HL-60/S4 (cell line): ENCODE results near the gene CES2.

Experiments
- in situ Hi-C: fragments of 300-500 bp; cut with MboI; formaldehyde crosslinking; loops from 2 replicates; pipeline ENCODE4 v1.14.3; 2022; ENCODE audit warnings: low sequenced_read_pairs

The CES2 gene

DNA sequence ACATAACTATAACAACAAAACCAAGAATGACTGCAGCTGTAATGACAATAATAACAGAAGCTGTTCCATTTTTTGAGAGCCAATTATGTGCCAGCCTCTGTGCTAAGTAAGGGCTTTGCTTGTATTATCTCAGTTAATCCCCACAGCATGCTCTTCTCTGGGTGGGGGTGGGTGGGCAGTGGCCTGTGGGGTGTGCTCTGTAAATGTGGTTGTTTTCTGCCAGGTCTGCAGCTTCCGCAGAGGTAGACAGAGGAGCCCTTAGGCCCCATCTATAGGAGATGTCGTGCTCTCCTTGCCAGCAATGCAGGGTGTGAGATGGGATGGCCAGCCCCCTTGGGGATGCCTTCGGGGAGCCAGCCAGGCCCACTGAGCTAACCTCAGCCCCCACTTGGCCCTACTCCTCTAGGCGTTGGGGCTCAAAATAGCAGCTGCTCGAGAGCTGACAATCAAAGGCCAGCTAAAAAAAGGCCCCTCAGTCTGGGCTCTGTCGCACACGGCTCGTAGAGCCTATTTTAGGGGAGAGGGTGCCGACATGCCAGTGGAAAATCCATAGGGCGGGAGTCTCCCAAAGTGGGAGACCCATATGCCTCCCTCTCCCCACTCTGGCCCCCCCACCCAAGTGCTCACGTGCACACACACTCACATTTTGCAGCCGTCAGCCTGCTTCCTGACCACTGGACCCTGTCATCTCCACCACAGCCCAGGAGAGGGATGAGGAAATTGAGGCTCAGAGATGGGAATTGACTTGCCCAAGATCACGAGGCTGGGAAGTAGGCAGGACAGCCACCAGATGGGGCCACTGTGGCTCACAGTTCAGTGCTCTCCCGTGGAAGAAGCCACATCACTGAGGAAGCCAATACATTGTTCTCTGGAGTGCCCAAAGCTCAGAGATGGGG is 32.4 kb upstream of the CES2 start:
- in situ Hi-C loops: no loop called here

DNA sequence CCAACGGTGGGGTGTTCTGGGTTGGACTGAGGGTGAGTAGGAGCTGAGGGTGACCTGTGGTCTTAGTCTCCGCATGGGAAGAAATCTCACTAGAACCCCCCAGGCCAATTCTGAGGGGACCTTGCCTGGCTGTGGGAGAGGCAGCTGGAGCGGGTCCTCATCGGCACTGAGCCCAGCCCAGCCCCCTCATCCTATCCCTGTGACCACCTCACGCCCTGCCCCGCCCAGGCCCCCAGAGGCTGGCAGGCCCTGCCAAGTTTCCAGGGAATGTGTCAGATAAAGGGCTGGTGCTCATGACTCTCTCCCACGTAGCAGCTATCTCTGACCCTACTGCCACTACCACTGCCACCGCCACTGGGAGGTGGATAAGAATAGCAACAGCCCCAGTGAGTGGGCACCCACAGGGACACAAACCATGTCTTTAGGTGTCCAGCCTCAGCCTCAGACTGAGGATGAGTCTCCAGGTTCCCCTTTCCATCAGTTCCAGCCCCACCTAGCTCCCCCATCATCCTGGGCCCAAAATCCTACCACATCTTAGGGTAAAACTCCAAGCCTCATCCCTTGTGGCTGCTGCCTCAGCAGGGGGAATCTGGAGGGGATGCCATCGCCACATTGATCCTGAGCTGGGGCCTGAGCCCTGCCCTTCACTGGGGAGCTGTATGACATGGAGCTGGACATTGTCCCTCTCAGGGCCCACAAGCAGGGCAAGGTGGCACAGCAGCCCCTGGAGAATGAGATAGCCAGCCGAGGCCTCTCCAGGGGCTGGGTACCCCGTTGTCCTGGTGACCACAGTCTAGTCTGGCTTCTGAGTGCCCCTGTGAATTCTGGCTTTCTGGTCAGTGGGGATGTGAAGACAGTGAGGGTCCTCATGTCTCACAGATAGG is 31.5 kb upstream of the CES2 start:
- in situ Hi-C loops: no loop called here

- in situ Hi-C loops: no loop called here
Measured at GRCh38 chr16:66904428-66904845, 30.9 kb upstream of the CES2 start.

GRCh38 chr16:66904846-66905632 is 30.3 kb upstream of the CES2 start:
- in situ Hi-C loops: no loop called here

GRCh38 chr16:66905633-66906539 is 29.4 kb upstream of the CES2 start:
- in situ Hi-C loops: no loop called here

DNA sequence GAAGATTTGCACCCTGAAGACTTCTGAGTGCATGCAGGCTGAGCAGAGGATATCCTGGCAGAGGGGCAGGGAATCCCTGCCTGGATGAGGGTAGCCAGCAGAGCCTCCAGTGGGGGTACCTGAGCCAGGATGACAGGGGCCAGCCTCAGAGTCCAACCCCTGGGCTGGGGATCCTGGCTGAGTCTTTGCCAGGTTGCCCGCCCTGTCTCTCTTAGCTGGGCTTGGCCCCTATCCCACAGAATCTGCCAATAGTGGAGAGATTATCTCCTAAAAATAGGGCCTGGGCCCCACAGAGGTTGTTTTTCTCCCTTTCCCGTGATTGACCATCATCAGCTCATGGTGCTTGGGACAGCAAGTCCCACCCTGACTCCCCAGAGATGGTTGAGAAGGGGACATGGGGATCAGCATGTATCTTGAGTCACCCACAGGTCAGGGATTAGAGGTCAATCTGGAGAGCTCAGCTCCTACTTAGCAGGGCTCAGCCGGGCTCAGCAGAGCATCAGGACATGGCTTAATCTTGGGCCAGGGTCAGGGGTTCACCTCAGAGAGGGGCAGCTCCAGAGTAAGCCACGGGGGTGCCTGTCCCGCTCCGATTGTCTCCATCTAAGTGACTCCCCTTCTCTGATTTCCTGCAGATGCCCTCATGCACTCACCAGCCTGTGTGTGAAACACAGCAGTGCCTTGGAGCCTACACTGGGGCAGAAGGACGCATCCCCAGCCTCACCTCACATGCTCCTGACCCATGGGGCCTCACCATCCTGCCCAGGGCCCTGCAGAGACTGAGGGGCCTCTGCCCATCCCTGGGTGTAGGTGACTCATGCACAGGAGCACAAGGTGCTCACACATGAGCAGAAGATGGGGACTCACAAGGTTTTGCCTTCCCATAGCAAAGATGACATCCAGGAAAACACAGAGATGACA is 28.1 kb upstream of the CES2 start:
- in situ Hi-C loops: no loop called here

DNA sequence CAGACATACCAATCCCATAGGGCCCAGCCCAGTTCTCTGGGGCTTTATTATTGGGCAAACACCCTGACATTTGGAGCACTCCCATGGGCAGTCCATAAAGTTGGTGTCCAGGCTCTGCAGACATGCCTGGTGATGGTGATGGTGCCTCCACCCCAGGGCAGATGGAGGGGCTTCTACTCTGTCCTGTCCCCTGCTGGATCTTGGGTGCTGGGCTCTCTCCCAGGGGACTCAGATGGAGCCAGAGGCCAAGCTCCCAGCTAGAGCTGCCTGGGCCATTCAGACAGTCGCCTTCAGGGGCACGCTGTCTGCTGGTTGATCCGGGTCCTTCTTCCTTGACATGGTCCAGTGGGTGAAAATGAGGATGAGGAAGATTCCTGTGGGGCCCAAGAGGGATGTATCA is 27.2 kb upstream of the CES2 start:
- in situ Hi-C loops: no loop called here

DNA sequence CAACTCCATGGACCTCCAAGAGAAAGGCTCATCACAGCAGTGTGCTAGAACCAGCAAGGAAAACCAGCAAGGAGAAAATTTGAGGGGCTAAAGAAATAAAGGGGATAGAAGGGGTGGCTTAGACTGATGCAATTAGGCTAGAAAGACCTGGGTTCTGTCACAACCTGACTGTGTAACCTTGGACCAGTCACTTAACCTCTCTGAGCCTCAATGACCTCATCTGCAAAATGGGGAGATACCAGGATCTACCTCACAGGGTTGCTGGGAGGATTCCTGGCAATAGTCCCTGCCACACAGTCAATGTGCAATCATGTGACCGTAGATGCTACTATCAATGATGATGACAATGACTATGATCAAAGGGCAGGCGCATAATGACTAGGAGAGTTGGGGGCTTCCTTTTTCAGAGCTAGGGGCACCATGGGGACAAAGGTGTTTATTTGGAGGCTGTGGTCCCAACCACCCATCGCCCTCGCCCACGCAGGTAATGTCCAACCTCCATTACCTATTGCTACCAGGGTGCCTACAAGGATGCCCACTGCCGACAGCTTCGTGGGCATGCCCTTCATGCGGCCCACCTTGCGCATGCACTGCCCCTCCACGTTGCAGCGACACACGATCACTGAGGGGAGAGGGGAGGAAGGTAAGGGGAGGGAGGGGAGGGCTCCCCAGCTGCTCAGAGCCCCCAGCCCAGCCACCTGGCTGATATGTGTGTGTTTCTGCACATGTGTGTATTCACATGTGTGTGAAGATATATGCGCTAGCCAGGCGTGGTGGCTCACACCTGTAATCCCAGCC is 26.4 kb upstream of the CES2 start:
- in situ Hi-C loops: no loop called here

GRCh38 chr16:66910175-66910940 is 25.0 kb upstream of the CES2 start:
- in situ Hi-C loops: no loop called here

DNA sequence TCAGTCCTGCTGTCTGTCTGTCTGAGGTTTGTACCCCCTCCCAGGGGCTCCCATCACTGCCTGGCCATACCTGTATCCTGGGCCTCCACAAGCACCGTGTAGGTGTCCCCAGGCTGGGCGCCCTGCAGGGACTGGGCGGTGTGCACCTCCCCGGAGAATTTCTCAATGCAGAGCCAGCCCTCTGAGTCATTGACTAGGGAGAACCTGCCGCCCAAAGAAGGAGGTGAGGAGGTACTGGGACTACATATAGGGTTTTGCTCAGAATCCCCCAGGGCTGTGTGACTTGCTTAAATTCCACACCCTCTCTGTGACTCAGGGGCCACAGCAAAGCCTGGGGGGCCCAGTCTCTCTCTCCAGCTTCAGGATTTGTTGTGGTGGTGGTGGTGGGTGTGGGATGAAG is 24.2 kb upstream of the CES2 start:
- in situ Hi-C loops: no loop called here

DNA sequence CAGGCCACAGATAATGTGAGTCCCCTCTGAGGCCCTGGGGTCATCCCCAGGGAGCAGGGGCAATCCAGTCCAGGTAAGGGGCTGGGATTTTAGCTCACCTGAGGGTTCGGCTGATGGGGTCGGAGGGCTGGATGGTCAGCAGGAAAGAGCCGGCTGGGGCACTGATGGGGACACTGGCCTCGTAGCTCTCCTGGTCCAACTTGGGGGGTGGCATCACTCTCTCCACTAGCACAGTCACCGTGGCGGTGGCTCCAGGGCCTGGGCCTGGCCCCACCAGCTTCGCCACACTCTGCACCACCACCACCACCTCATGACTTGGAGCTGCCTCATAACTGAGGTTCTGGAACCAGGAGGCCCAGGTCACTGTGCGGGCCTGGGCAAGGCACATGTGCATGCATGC is 23.5 kb upstream of the CES2 start:
- in situ Hi-C loops: no loop called here

DNA sequence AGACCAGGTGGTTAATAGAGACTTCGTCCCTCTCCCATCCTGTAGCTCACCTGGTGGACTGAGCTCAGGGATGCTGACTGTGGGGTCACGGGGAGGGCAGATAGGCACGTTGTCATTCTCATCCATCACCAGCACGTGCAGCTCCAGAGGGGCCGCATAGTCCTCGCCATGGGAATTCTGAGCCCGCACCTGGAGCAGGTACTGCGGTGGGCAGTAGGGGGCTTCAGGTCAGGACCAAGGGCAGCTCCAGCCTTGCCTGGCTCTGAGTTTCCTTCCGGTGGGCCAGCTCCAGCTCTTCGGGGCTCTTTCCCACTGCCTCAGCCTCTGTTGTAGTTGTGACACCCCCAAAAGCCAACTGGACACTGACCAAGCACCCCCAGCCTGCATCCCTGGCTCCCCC is 22.2 kb upstream of the CES2 start:
- in situ Hi-C loops: no loop called here

GRCh38 chr16:66913711-66914110 is 21.6 kb upstream of the CES2 start:
- in situ Hi-C loops: no loop called here

DNA sequence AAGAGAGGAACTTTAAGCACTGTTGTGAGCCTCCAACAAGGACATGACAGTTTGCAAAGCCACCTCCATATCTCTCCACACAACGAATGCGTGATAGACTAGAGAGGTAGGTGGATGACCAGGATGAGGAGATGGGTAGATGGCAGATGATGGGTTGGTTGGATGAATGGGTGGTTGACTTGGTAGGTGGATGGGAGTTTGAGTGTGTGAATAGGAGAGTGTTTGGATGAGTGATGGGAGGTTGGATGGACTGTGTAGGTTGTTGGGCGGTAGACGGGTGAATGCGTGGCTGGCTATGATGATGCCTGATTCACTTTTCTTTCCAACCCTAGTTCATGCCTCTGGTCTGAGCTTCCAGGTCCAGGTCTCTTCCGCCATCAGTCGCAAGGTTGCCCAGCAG is 20.8 kb upstream of the CES2 start:
- in situ Hi-C loops: no loop called here

DNA sequence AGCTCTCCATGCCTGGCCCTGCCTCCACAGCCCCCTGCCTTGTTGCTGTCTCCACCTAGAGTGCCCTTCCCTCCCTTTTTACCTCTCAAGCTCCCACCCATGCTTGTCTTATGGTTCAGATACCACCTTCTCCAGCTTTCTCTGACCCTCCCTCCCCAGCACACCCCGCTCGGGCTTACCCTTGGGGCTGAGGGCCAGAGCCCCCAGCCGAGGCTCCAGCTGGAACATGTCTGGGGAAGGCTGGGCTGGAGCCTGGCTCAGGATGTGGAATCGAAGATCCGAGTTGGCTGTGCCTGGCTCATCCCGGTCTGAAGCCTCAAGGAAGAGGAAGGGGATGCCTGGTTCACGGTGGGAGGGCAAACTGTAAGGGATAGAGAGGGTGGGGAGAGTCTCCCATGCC is 20.3 kb upstream of the CES2 start:
- in situ Hi-C loops: no loop called here

GRCh38 chr16:66916518-66916917 is 18.8 kb upstream of the CES2 start:
- in situ Hi-C loops: no loop called here

- in situ Hi-C loops: no loop called here
Measured at GRCh38 chr16:66917741-66918140, 17.6 kb upstream of the CES2 start.

- in situ Hi-C loops: no loop called here
Measured at GRCh38 chr16:66918355-66918754, 17.0 kb upstream of the CES2 start.
